Neutrophil (primary cell): ENCODE results near the gene NACC1.
A peak's percentile ranks its signal among the peaks of the same experiment; 100 is the strongest.
"Not testable (repeated sequence)": the region's sequence is repeated elsewhere in the genome, so short reads cannot be mapped to it uniquely, and the experiment has no call there.

ENCODE experiments used
- H3K27ac ChIP-seq: fragments of 200-600 bp; sonication (generic); 2 replicates; pipeline ENCODE4 v1.5.1; 2016; ENCODE audit warnings: mild to moderate bottlenecking, moderate library complexity
- H3K27me3 ChIP-seq: fragments of 200-600 bp; sonication (generic); 2 replicates; pipeline ENCODE4 v1.6.0; 2016; ENCODE audit warnings: mild to moderate bottlenecking
- H3K36me3 ChIP-seq: fragments of 200-600 bp; sonication (generic); 2 replicates; pipeline ENCODE4 v1.5.1; 2017
- H3K4me1 ChIP-seq, 2 experiments: fragments of 200-600 bp in 1 of 2; sonication (generic) in 1 of 2; 1 replicate in 1 of 2; 2 replicates in 1 of 2; pipeline versions ENCODE4 v1.5.1 to v1.6.1; 2013 to 2016; ENCODE audit warnings: low read depth in 1 of 2, low read length in 1 of 2, mild to moderate bottlenecking in 1 of 2, moderate library complexity in 1 of 2; ENCODE audit not compliant: control insufficient read depth in 1 of 2, insufficient read depth in 1 of 2
- H3K4me3 ChIP-seq, 2 experiments: fragments of 200-600 bp in 1 of 2; sonication (generic) in 1 of 2; 1 replicate in 1 of 2; 2 replicates in 1 of 2; pipeline ENCODE4 v1.5.1; 2013 to 2016; ENCODE audit warnings: low read depth in 1 of 2, low read length in 1 of 2, mild to moderate bottlenecking in 1 of 2, moderate library complexity in 1 of 2
- H3K9me3 ChIP-seq: fragments of 200-600 bp; sonication (generic); 2 replicates; pipeline ENCODE4 v1.5.1; 2016
- TF ChIP-seq, protein P1 (sequence below): fragments of 200-600 bp; sonication (generic); IDR thresholded peaks from 2 replicates; pipeline ENCODE4 v1.5.1; 2016; ENCODE audit warnings: antibody characterized with exemption

The NACC1 gene

DNA sequence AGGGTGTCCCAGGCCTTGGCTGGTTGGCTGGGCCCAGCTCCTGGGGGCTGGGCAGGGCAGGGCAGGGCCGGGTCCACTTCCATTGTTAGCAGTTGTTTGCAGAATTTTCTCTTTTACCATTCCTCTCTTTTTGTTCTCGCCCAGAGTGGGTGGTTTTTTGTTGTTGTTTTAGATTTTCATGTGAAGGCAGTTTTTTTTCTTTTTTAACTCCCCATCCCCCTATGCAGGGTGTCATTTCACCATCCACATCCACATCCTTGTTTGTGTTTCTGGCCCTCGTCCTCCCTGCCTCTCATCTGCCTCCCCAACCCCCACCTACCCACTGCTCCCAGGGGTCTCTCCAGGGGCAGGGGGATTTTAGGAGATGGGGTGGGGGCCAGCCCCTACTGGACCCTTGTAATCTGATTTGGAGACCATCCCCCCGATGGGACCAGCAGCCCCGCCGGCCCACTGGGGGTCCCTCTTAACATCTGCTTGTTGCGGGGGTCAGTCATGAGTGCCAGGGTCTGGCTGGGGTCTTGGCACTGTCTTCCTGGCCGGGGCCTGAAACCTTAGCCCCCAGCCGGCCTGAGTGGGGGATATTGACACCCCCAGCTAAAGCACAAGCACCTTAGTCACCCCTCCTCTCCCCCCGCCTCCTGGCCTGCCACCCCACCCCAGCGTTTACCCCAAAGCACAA lies 21.7 kb downstream of the NACC1 start:
- peaks cover 94% of the 10 kb centered on the region for H3K36me3 ChIP-seq
- H3K4me3 ChIP-seq, result no peak overlapping the region
- no peaks in the 10 kb centered on the region for H3K9me3 ChIP-seq
- TF ChIP-seq, protein P1, sequence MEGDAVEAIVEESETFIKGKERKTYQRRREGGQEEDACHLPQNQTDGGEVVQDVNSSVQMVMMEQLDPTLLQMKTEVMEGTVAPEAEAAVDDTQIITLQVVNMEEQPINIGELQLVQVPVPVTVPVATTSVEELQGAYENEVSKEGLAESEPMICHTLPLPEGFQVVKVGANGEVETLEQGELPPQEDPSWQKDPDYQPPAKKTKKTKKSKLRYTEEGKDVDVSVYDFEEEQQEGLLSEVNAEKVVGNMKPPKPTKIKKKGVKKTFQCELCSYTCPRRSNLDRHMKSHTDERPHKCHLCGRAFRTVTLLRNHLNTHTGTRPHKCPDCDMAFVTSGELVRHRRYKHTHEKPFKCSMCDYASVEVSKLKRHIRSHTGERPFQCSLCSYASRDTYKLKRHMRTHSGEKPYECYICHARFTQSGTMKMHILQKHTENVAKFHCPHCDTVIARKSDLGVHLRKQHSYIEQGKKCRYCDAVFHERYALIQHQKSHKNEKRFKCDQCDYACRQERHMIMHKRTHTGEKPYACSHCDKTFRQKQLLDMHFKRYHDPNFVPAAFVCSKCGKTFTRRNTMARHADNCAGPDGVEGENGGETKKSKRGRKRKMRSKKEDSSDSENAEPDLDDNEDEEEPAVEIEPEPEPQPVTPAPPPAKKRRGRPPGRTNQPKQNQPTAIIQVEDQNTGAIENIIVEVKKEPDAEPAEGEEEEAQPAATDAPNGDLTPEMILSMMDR, result no peak
- H3K27ac ChIP-seq, result peak overlapping the region; percentile 72
- peaks cover 20% of the 10 kb centered on the region in 2 experiments for H3K4me1 ChIP-seq
- no peaks in the 10 kb centered on the region for H3K27me3 ChIP-seq

DNA sequence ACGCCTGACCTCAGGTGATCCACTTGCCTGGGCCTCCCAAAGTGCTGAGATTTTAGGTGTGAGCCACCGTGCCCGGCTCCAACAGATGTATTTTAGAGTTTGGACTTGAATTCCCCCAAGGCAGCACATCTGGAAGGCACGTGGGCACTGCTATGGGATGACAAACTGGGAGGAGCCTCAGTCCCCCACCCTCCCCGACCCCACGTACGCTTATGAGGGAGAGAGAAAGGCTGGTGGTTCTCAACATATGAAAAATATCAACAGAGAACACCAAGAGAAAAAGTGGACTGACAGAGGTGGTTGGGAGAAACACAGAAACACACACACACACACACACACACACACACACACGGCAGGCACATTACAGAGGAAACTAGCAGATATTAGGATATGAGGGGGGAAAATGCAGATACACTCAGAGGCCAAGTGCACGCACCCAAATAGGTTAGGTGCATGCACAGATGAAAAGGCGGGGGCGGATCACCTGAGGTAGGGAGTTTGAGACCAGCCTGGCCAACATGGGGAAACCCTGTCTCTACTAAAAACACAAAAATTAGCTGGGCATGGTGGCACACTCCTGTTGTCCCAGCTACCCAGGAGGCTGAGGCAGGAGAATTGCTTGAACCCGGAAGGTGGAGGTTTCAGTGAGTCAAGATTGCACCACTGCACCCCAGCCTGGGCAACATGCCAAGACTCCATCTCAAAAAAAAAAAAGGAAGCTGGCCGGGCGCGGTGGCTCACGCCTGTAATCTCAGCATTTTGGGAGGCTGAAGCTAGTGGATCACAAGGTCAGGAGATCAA lies 28.9 kb downstream of the NACC1 start:
- Histone ChIP-seq H3K4me3 (peak overlapping the region; percentile 91 to 94), H3K9me3 (no peaks in the 10 kb centered on the region), H3K4me1 (peaks cover 46 to 59% of the 10 kb centered on the region in 2 experiments), H3K27me3 (no peaks in the 10 kb centered on the region), H3K36me3 (peaks cover 46% of the 10 kb centered on the region), H3K27ac (peak overlapping the region; percentile 96)
- TF ChIP-seq, protein P1, result no peak

DNA sequence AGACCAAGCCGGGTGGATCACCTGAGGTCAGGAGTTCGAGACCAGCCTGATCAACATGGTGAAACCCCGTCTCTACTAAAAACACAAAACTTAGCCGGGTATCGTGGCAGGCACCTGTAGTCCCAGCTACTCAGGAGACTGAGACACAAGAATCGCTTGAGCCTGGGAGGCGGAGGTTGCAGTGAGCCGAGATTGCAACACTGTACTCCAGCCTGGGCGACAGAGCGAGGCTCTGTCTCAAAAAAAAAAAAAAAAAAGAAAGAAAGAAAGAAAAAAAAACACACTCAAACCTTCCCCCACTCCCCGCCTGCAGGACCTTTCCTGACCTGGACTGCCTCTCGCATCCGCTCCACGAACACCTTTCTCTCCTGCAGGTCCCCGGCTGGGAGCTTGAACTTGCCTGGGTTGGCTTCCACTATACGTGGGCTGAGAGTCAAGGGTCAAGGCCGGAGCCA lies 31.1 kb downstream of the NACC1 start:
- peak overlapping the region; percentile 96 for H3K27ac ChIP-seq
- H3K9me3 ChIP-seq, result not testable (repeated sequence)

DNA sequence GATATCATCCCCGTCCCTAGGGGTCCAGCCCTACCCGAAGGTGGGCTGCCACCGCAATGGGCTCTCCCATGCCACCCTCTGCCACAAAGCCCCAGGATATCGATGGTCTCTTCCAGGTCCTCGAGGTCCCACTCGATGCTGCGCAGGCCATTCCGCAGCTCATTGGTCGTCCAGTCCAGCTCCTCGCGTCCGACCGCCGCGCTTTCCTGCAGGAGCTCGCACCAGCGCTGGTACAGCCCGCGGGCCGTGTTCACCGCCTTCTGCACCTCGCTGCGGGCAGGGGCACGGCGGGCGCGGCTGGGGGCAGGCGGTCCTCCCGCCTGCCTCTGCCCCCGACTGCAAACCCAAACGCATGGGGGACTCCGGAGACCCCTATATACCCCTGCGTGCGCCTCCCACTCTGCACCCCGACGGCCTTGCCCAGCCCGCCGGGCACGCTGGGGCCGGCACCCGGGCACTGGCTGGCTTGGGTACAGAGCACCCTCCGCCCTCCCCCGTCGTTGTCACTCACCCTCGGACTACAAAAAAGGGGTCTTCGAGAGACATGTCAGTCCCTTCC lies 31.6 kb downstream of the NACC1 start:
- Histone ChIP-seq H3K4me3 (peak overlapping the region; percentile 91 to 94), H3K36me3 (peaks cover 20% of the 10 kb centered on the region), H3K9me3 (no peaks in the 10 kb centered on the region), H3K27ac (peak overlapping the region; percentile 96), H3K27me3 (no peaks in the 10 kb centered on the region), H3K4me1 (peaks cover 49 to 58% of the 10 kb centered on the region in 2 experiments)
- TF ChIP-seq, protein P1, result no peak

More for the DNA sequence above, 31.1 kb downstream of the NACC1 start:
- peaks cover 25% of the 10 kb centered on the region for H3K36me3 ChIP-seq
- not testable (repeated sequence) for H3K27me3 ChIP-seq
- peak overlapping the region; percentile 91 to 94 for H3K4me3 ChIP-seq
- peaks cover 49 to 62% of the 10 kb centered on the region in 2 experiments for H3K4me1 ChIP-seq

DNA sequence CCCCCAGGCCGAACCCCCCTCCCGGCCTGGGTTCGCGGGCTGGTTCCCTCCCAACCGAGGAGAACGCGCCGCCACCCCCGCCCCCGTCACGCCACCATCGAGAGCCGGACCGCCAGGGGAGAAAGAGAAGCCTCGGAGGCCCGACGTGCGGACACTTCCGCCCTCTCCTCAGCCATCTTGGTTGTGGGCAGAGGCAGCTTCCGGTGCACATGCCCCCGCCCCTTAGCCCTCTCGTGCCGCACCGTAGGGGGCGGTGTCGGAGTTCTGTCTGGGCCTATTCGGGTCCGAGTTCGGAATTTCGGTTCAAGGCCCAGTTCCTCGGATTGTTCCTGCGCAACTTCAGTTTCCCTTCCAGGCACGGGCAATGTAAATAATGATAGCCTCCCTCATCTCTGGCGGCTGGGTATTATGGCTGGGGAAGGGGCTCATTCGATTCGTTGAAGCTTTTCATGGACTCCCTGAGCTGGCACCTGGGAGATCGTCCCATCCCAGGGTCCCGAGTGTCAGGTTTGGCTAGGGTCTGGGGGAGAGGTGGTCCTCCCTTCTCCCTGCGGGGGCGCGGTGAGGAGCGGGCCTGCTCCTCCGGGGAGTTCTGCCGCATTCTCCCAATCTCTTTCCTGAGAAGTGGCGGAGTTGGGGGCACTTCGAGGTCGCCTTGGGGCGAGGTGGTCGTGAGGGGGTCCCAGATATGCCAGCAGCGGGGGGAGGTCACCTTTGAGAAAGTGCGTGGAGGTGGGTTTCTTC lies 32.3 kb downstream of the NACC1 start, which contains the start of the genes IER2 and STX10:
Gene IER2 (plus strand): TSS at position 225 of the 744 bp plus-strand sequence. CDS start 2,776 bp downstream, outside the sequence.
Gene STX10 (minus strand): TSS at position 189 of the 744 bp plus-strand sequence. CDS start 202 bp downstream, outside the sequence.
- H3K4me1 ChIP-seq, result peaks cover 54 to 62% of the 10 kb centered on the region in 2 experiments
- peak within 1 kb of the TSS; percentile 96 for H3K27ac ChIP-seq
- no peaks in the 10 kb centered on the region for H3K27me3 ChIP-seq
- peak within 1 kb of the TSS; percentile 91 to 94 for H3K4me3 ChIP-seq
- peaks cover 13% of the 10 kb centered on the region for H3K36me3 ChIP-seq
- H3K9me3 ChIP-seq, result no peaks in the 10 kb centered on the region
- TF ChIP-seq, protein P1, result peak; percentile 86
